OCI-LY1 (cell line): ENCODE results near the gene YY1AP1.
"Not testable (repeated sequence)": the region's sequence is repeated elsewhere in the genome, so short reads cannot be mapped to it uniquely, and the experiment has no call there.

Source experiments
- CTCF ChIP-seq: fragments of 200-600 bp; sonication (generic), shearing (Covaris generic); IDR thresholded peaks from 2 replicates; pipeline ENCODE4 v1.5.1; 2017; ENCODE audit warnings: mild to moderate bottlenecking, antibody characterized with exemption, low read length, moderate library complexity, mixed read lengths
- EZH2 ChIP-seq: fragments of 200-600 bp; sonication (generic), shearing (Covaris generic); IDR thresholded peaks from 2 replicates; pipeline ENCODE4 v1.8.0; 2017; ENCODE audit warnings: borderline replicate concordance, mixed run types, mild to moderate bottlenecking, antibody characterized with exemption, low read length, moderate library complexity, mixed read lengths

GRCh38 chr1:155718524-155719115 lies 30.0 kb upstream of the YY1AP1 start:
- not testable (repeated sequence) for TF ChIP-seq EZH2, CTCF
